ENCODE data around the gene AGO3.

DNA sequence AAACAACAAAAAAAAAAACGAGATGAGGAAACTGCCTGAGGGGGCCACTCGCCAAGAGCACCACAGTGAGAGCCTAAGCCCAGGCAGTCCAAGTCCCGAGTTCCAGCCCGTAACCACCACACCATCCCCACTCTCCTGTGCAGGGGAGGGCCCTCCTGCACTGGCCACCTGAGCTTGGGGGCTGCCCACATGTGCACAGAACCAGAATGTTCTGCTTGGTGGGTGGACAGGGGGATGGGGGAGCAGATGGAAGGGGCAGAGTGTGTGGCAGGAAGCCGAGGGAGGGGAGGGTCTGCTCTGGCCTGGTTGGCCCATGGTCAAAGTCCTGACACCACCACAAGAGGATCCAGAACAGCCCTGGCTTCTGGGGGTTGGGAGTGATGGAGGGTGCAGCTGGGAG, 175.4 kb downstream of the AGO3 start:
- TF ChIP-seq ZNF114 (CRISPR knock-in tag; IDR thresholded peaks at IDR 0.05) (no peak), EZH2 (IDR thresholded peaks at IDR 0.05; ENCODE audit: low read depth, unreplicated experiment) (no peak), POLR2AphosphoS5 (IDR thresholded peaks at IDR 0.05; ENCODE audit: low read depth) (no peak)
- TF ChIP-seq, protein P1, sequence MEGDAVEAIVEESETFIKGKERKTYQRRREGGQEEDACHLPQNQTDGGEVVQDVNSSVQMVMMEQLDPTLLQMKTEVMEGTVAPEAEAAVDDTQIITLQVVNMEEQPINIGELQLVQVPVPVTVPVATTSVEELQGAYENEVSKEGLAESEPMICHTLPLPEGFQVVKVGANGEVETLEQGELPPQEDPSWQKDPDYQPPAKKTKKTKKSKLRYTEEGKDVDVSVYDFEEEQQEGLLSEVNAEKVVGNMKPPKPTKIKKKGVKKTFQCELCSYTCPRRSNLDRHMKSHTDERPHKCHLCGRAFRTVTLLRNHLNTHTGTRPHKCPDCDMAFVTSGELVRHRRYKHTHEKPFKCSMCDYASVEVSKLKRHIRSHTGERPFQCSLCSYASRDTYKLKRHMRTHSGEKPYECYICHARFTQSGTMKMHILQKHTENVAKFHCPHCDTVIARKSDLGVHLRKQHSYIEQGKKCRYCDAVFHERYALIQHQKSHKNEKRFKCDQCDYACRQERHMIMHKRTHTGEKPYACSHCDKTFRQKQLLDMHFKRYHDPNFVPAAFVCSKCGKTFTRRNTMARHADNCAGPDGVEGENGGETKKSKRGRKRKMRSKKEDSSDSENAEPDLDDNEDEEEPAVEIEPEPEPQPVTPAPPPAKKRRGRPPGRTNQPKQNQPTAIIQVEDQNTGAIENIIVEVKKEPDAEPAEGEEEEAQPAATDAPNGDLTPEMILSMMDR (conservative IDR thresholded peaks at IDR 0.05; ENCODE audit: low read depth in 2 of 2), result no peak
- TF ChIP-seq, protein P2, sequence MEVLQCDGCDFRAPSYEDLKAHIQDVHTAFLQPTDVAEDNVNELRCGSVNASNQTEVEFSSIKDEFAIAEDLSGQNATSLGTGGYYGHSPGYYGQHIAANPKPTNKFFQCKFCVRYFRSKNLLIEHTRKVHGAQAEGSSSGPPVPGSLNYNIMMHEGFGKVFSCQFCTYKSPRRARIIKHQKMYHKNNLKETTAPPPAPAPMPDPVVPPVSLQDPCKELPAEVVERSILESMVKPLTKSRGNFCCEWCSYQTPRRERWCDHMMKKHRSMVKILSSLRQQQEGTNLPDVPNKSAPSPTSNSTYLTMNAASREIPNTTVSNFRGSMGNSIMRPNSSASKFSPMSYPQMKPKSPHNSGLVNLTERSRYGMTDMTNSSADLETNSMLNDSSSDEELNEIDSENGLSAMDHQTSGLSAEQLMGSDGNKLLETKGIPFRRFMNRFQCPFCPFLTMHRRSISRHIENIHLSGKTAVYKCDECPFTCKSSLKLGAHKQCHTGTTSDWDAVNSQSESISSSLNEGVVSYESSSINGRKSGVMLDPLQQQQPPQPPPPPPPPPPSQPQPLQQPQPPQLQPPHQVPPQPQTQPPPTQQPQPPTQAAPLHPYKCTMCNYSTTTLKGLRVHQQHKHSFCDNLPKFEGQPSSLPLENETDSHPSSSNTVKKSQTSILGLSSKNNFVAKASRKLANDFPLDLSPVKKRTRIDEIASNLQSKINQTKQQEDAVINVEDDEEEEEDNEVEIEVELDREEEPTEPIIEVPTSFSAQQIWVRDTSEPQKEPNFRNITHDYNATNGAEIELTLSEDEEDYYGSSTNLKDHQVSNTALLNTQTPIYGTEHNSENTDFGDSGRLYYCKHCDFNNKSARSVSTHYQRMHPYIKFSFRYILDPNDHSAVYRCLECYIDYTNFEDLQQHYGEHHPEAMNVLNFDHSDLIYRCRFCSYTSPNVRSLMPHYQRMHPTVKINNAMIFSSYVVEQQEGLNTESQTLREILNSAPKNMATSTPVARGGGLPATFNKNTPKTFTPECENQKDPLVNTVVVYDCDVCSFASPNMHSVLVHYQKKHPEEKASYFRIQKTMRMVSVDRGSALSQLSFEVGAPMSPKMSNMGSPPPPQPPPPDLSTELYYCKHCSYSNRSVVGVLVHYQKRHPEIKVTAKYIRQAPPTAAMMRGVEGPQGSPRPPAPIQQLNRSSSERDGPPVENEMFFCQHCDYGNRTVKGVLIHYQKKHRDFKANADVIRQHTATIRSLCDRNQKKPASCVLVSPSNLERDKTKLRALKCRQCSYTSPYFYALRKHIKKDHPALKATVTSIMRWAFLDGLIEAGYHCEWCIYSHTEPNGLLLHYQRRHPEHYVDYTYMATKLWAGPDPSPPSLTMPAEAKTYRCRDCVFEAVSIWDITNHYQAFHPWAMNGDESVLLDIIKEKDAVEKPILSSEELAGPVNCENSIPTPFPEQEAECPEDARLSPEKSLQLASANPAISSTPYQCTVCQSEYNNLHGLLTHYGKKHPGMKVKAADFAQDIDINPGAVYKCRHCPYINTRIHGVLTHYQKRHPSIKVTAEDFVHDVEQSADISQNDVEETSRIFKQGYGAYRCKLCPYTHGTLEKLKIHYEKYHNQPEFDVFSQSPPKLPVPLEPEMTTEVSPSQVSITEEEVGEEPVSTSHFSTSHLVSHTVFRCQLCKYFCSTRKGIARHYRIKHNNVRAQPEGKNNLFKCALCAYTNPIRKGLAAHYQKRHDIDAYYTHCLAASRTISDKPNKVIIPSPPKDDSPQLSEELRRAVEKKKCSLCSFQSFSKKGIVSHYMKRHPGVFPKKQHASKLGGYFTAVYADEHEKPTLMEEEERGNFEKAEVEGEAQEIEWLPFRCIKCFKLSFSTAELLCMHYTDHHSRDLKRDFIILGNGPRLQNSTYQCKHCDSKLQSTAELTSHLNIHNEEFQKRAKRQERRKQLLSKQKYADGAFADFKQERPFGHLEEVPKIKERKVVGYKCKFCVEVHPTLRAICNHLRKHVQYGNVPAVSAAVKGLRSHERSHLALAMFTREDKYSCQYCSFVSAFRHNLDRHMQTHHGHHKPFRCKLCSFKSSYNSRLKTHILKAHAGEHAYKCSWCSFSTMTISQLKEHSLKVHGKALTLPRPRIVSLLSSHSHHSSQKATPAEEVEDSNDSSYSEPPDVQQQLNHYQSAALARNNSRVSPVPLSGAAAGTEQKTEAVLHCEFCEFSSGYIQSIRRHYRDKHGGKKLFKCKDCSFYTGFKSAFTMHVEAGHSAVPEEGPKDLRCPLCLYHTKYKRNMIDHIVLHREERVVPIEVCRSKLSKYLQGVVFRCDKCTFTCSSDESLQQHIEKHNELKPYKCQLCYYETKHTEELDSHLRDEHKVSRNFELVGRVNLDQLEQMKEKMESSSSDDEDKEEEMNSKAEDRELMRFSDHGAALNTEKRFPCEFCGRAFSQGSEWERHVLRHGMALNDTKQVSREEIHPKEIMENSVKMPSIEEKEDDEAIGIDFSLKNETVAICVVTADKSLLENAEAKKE (CRISPR knock-in tag; IDR thresholded peaks at IDR 0.05), result no peak
